Suprapubic skin (tissue), 4 donors: ENCODE measurements around the gene ANKRD31. TPM values are rescaled to one million over a fixed set of nuclear protein-coding genes. Genes with fewer than 3 reads are reported as not detected.
"Not testable (repeated sequence)": the region's sequence is repeated elsewhere in the genome, so short reads cannot be mapped to it uniquely, and the experiment has no call there.

Experiments used
- DNase-seq, 2 donors: peaks; one replicate each; pipeline ENCODE4 v3.0.0-alpha.2; 2019; ENCODE audit warnings: low spot score in 2 of 2
- H3K27ac ChIP-seq: fragments of 200-600 bp; sonication (generic); one replicate; pipeline ENCODE4 v1.5.1; 2019
- H3K27me3 ChIP-seq: fragments of 200-600 bp; sonication (generic); one replicate; pipeline ENCODE4 v1.5.1; 2019
- H3K36me3 ChIP-seq: fragments of 200-600 bp; sonication (generic); one replicate; pipeline ENCODE4 v1.5.1; 2019
- H3K4me1 ChIP-seq: fragments of 200-600 bp; sonication (generic); one replicate; pipeline ENCODE4 v1.5.1; 2019
- H3K4me3 ChIP-seq: fragments of 200-600 bp; sonication (generic); one replicate; pipeline ENCODE4 v1.5.1; 2019; ENCODE audit warnings: mild to moderate bottlenecking
- H3K9me3 ChIP-seq: fragments of 200-600 bp; sonication (generic); one replicate; pipeline ENCODE4 v1.5.1; 2019
- EP300 ChIP-seq: sonication (generic); formaldehyde crosslinking; IDR thresholded peaks from one replicate; pipeline ENCODE4 v1.6.1; 2017; ENCODE audit warnings: antibody characterized with exemption
- POLR2A ChIP-seq, 2 donors: fragments of 450-650 bp; IDR thresholded peaks; one replicate each; pipeline ENCODE4 v1.6.1; 2017; ENCODE audit warnings: antibody characterized with exemption in 2 of 2, mild to moderate bottlenecking in 2 of 2, moderate library complexity in 2 of 2
- POLR2AphosphoS5 ChIP-seq, 3 donors: sonication (generic); formaldehyde crosslinking; IDR thresholded peaks; one replicate each; pipeline ENCODE4 v1.6.1; 2017; ENCODE audit warnings: antibody characterized with exemption in 3 of 3
- WGBS: methylation state at CpG from one replicate; pipeline ENCODE4 v1.1.5; 2018; 5-methylcytosine and 5-hydroxymethylcytosine counted together
- total RNA-seq, 4 donors: library from RNA; depleted of rRNA; stranded (reverse); fragments of >200 nt; gene quantifications; one replicate each; pipeline ENCODE4 v1.1.0, GENCODE V29; 2016
- TF ChIP-seq, protein P1 (sequence below), 2 donors: fragments of 200-600 bp in 1 of 2; fragments of 450-650 bp in 1 of 2; sonication (generic) in 1 of 2; IDR thresholded peaks; one replicate each; pipeline ENCODE4 v1.5.1; 2016 to 2019; ENCODE audit warnings: antibody characterized with exemption in 2 of 2, mild to moderate bottlenecking in 1 of 2, moderate library complexity in 1 of 2

Gene ANKRD31
- total RNA-seq, 4 donors from 2014 or later = 0.19 to 0.26 (median 0.21) TPM; not detected in 1

DNA sequence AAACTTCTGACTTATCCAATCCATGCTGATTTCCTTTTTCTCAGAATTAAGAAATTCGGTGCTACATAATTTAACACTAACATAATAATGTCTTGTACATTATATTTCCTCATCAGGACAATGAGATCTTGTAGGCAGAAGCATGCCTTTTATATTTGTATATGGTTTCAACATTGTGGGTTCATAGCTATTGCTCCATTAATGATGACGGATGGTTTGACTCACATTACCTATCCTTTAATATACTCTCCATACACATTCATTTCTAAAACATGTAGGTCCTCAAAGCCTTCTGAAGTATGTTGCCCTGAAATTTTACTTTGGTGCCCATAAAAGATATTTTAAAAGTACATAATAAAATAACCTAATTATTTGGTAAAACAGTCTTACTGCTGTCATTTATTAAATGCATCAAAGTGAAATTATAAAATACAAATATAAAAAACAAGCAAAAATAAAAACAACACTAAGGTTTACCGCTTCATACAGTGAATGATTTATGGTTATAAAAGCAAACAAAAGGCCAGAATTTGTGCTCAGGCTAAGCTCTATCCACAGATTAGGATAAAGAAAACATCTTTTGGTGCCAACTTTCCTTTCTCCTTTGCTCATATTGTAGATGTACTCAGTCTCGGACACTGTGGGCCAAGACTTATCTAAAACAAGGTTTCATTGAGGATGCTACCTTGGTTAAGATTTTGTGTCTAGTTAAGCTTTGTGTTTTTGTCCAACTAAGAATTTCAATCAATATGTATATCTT, 123.1 kb downstream of the ANKRD31 start:
- Histone ChIP-seq H3K9me3 (no peaks in the 10 kb centered on the region), H3K4me1 (no peaks in the 10 kb centered on the region), H3K27me3 (no peaks in the 10 kb centered on the region), H3K27ac (no peak overlapping the region), H3K4me3 (no peak overlapping the region), H3K36me3 (no peaks in the 10 kb centered on the region)
- TF ChIP-seq, protein P1, sequence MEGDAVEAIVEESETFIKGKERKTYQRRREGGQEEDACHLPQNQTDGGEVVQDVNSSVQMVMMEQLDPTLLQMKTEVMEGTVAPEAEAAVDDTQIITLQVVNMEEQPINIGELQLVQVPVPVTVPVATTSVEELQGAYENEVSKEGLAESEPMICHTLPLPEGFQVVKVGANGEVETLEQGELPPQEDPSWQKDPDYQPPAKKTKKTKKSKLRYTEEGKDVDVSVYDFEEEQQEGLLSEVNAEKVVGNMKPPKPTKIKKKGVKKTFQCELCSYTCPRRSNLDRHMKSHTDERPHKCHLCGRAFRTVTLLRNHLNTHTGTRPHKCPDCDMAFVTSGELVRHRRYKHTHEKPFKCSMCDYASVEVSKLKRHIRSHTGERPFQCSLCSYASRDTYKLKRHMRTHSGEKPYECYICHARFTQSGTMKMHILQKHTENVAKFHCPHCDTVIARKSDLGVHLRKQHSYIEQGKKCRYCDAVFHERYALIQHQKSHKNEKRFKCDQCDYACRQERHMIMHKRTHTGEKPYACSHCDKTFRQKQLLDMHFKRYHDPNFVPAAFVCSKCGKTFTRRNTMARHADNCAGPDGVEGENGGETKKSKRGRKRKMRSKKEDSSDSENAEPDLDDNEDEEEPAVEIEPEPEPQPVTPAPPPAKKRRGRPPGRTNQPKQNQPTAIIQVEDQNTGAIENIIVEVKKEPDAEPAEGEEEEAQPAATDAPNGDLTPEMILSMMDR (IDR thresholded peaks at IDR 0.05) = no peak
- TF ChIP-seq POLR2A (IDR thresholded peaks at IDR 0.05) (no peak), POLR2AphosphoS5 (IDR thresholded peaks at IDR 0.05) (no peak), EP300 (no peak)
- DNase-seq = no peak
- 90% methylated on average over 4 of the region's 4 CpGs for WGBS

DNA sequence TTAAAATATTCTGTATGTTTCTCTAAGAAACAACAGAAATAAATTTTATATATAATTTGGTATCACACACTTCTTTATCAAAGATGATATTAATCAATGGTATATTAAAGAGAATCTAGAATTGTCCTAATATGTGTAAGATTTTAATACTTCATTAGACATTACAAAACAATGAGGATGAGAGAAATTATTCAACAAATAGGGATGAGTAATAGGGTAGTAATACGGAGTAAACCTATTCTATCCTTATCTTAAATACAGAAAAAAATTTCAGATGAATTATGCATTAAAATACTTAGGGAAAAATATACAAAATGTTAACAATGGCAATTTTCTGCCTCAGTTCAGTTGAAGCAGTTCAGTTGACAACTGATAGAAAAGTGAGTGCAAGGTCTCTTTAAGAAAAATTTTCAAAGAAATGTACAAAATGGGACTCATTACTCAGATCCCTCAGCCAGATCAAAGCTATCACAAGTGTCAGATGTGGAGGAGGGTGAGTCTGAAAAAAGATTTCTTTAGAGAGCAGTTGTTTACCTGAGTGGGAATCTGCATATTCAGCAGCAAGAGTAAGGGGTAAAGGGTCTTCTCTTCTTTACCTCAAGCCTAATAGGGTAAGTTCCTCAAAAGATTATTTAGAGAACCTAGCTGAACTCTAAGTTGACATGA, 127.6 kb downstream of the ANKRD31 start:
- Histone ChIP-seq H3K36me3 (no peaks in the 10 kb centered on the region), H3K4me1 (no peaks in the 10 kb centered on the region), H3K4me3 (no peak overlapping the region), H3K27ac (no peak overlapping the region), H3K9me3 (no peaks in the 10 kb centered on the region), H3K27me3 (no peaks in the 10 kb centered on the region)
- no peak for TF ChIP-seq POLR2A (IDR thresholded peaks at IDR 0.05)
- TF ChIP-seq POLR2AphosphoS5 (IDR thresholded peaks at IDR 0.05) = no peak
- TF ChIP-seq, protein P1 (IDR thresholded peaks at IDR 0.05) = no peak
- no peak for TF ChIP-seq EP300
- DNase-seq = no peak
- 76% methylated on average over 1 of the region's 1 CpG for WGBS

DNA sequence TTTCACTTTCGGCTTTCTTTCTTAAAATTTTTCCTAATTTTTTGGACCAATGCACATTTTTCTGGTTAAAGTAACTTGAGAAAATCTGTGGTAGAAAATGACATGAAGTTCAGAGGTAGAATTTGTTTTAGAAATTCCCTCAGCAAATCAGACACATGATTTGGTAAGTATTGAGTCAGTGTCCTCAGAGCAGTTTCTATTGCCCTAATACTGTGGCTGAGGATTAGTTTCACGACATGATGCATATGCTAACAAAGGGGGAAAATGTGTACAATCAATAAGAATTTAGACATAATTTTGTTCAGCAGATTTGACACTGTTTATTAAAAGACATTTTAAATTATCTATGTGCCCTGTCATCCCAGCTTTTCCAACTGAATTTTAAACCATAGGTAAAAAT, 128.2 kb downstream of the ANKRD31 start:
- 85% methylated on average over 2 of the region's 2 CpGs for whole genome bisulfite sequencing
- Histone ChIP-seq H3K27me3 (no peaks in the 10 kb centered on the region), H3K4me1 (no peaks in the 10 kb centered on the region), H3K27ac (no peak overlapping the region), H3K36me3 (no peaks in the 10 kb centered on the region), H3K9me3 (no peaks in the 10 kb centered on the region), H3K4me3 (no peak overlapping the region)
- TF ChIP-seq POLR2A (IDR thresholded peaks at IDR 0.05) = no peak
- TF ChIP-seq, protein P1 (IDR thresholded peaks at IDR 0.05) = no peak
- TF ChIP-seq EP300 = no peak
- no peak for TF ChIP-seq POLR2AphosphoS5 (IDR thresholded peaks at IDR 0.05)
- DNase-seq = no peak

DNA sequence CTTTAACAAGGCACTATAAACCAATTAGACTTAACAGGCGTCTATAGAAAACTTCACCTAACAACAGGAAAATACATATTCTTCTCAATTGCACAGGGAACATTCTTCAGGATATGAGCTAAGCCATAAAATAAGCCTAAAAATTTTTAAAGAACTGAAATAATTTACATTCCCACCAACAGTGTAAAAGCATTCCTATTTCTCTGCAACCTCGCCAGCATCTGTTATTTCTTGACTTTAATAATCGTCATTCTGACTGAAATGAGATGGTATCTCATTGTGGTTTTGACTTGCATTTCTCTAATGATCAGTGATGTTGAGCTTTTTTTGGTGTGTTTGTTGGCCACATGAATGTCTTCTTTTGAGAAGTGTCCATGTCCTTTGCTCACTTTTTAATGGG, 140.7 kb downstream of the ANKRD31 start:
- not testable (repeated sequence) for H3K36me3 ChIP-seq, DNase-seq, H3K4me3 ChIP-seq, H3K4me1 ChIP-seq, H3K27me3 ChIP-seq, H3K9me3 ChIP-seq, H3K27ac ChIP-seq
- 44% methylated on average over 3 of the region's 3 CpGs for WGBS

DNA sequence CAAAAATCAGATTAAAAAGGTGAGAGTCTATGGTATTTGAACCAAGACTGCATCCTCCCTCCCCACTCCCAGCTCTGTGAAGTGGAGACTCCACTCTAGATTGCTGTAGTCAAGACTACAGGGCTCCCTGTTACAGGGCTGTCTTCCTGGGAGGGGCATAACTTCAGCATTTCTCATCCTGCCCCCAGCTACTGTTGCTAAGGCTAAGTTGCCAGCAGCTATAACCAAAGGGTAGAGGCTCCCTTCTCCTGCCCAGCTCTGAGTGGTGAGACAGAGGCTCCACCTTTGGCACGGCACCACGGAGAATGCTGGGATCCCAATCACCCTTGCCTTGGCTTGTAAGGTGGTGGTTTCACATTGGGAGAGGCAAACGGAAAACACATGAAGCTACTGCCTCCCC, 145.1 kb downstream of the ANKRD31 start:
- no peaks in the 10 kb centered on the region for H3K4me1 ChIP-seq
- TF ChIP-seq POLR2A (IDR thresholded peaks at IDR 0.05) (no peak), EP300 (no peak), POLR2AphosphoS5 (IDR thresholded peaks at IDR 0.05) (no peak)
- TF ChIP-seq, protein P1 (IDR thresholded peaks at IDR 0.05) = no peak
- no peaks in the 10 kb centered on the region for H3K36me3 ChIP-seq
- no peak overlapping the region for H3K4me3 ChIP-seq
- no peaks in the 10 kb centered on the region for H3K27me3 ChIP-seq
- no peaks in the 10 kb centered on the region for H3K9me3 ChIP-seq
- H3K27ac ChIP-seq = no peak overlapping the region
- WGBS = 50% methylated on average over 1 of the region's 3 CpGs
- DNase-seq = no peak
